Naive thymus-derived CD4-positive, alpha-beta T cell (primary cell): ENCODE measurements around the gene ZIC5. TPM values are rescaled to one million over a fixed set of nuclear protein-coding genes. Genes with fewer than 3 reads are reported as not detected.

Experiments used
- ATAC-seq: fragments of 150-1000 bp; cut with Tn5 transposase; 2 replicates; pipeline ENCODE4 v1.10.0; 2021; ENCODE audit warnings: mild to moderate bottlenecking, moderate library complexity
- CTCF ChIA-PET: fragments of 350-600 bp; sonication (Branson Sonifier 250); formaldehyde crosslinking; loops from one replicate; lab custom pipeline; 2021; ENCODE audit warnings: antibody characterized with exemption; lab: Charles Lee
- POLR2A ChIA-PET: fragments of 350-600 bp; sonication (Branson Sonifier 250); formaldehyde crosslinking; loops from one replicate; lab custom pipeline; 2021; ENCODE audit warnings: antibody characterized with exemption, inconsistent platforms; lab: Charles Lee
- DNase-seq, 9 donors: peaks; one replicate each; pipeline versions ENCODE4 v3.0.0 to v3.0.0-alpha.2; 2020 to 2022; ENCODE audit warnings: mixed read lengths in 1 of 9
- H3K27ac ChIP-seq: one replicate; pipeline ENCODE4 v1.7.0; 2013; ENCODE audit warnings: mild to moderate bottlenecking, low read depth, low read length, moderate library complexity
- H3K27me3 ChIP-seq, 2 donors: one replicate each; pipeline ENCODE4 v1.7.0; 2013; ENCODE audit warnings: low read length in 2 of 2, mild to moderate bottlenecking in 2 of 2, moderate library complexity in 2 of 2; ENCODE audit not compliant: control insufficient read depth in 2 of 2, insufficient read depth in 2 of 2
- H3K36me3 ChIP-seq, 3 experiments: 1 replicate in 2 of 3; 2 replicates in 1 of 3; pipeline ENCODE4 v1.7.0; 2013; ENCODE audit warnings: low read length in 3 of 3, mild to moderate bottlenecking in 3 of 3, moderate library complexity in 1 of 3; ENCODE audit not compliant: insufficient read depth in 3 of 3, control insufficient read depth in 2 of 3
- H3K4me1 ChIP-seq, 2 donors: one replicate each; pipeline ENCODE4 v1.7.0; 2013; ENCODE audit warnings: low read length in 2 of 2, mild to moderate bottlenecking in 2 of 2, moderate library complexity in 1 of 2; ENCODE audit not compliant: control insufficient read depth in 2 of 2, insufficient read depth in 2 of 2
- H3K4me3 ChIP-seq: 2 replicates; pipeline ENCODE4 v1.7.0; 2013; ENCODE audit warnings: mild to moderate bottlenecking, low read length
- H3K9me3 ChIP-seq, 3 experiments: 1 replicate in 2 of 3; 2 replicates in 1 of 3; pipeline ENCODE4 v1.7.0; 2013; ENCODE audit warnings: low read length in 3 of 3; ENCODE audit not compliant: control insufficient read depth in 2 of 3
- H3K27ac Mint-ChIP-seq, 9 donors: one replicate each; pipeline ENCODE4 v1.8.0; 2020 to 2022; ENCODE audit warnings: mixed read lengths in 9 of 9, mild to moderate bottlenecking in 8 of 9, moderate library complexity in 5 of 9, inconsistent platforms in 2 of 9
- H3K27me3 Mint-ChIP-seq, 5 donors: one replicate each; pipeline ENCODE4 v1.8.0; 2021 to 2022; ENCODE audit warnings: mixed read lengths in 5 of 5, mild to moderate bottlenecking in 1 of 5
- H3K36me3 Mint-ChIP-seq, 5 donors: one replicate each; pipeline ENCODE4 v1.8.0; 2020 to 2022; ENCODE audit warnings: mixed read lengths in 5 of 5, mild to moderate bottlenecking in 3 of 5, inconsistent platforms in 1 of 5
- H3K4me1 Mint-ChIP-seq, 7 donors: one replicate each; pipeline ENCODE4 v1.8.0; 2020 to 2022; ENCODE audit warnings: mixed read lengths in 7 of 7, mild to moderate bottlenecking in 3 of 7, inconsistent platforms in 1 of 7
- H3K4me3 Mint-ChIP-seq, 10 donors: one replicate each; pipeline ENCODE4 v1.8.0; 2020 to 2022; ENCODE audit warnings: mild to moderate bottlenecking in 10 of 10, mixed read lengths in 10 of 10, moderate library complexity in 6 of 10, inconsistent platforms in 2 of 10
- H3K9me3 Mint-ChIP-seq, 11 donors: one replicate each; pipeline ENCODE4 v1.8.0; 2020 to 2022; ENCODE audit warnings: mixed read lengths in 11 of 11, mild to moderate bottlenecking in 4 of 11, inconsistent platforms in 1 of 11, moderate library complexity in 1 of 11
- intact Hi-C, 2 donors: fragments of 100-400 bp; cut with micrococcal nuclease; formaldehyde crosslinking; loops; one replicate each; pipeline ENCODE4 v1.15.1; 2023
- polyA plus RNA-seq, 2 donors: library from polyadenylated mRNA; unstranded; fragments of 300-500 nt; fragmentation: Illumina TruSeq; gene quantifications; one replicate each; pipeline ENCODE4 v1.2.3, GENCODE V29; 2021
- total RNA-seq, 6 experiments: library from RNA in 5 of 6; stranded (reverse) in 5 of 6; gene quantifications; 1 replicate in 5 of 6; 2 replicates in 1 of 6; pipeline ENCODE4 v1.2.3 and lab custom pipeline; 2021 to 2026

Gene ZIC5
- total and polyA plus RNA-seq, 7 experiments from 2014 or later, result not detected

- Mint-ChIP-seq H3K4me1 (peaks cover 18 to 34% (median 25%) of the 10 kb centered on the region in 7 donors), H3K9me3 (peaks cover 3 to 50% (median 26%) of the 10 kb centered on the region in 11 donors), H3K36me3 (peaks cover 0 to 28% (median 3%) of the 10 kb centered on the region in 5 donors), H3K27ac (peak overlapping the region in 8 of 9 donors; percentile 53 to 91 (median 86)), H3K4me3 (peak overlapping the region; percentile 82 to 95 (median 86)), H3K27me3 (peaks cover 68 to 79% (median 70%) of the 10 kb centered on the region in 5 donors)
- peak in 1 of 9 donors; percentile 49 for DNase-seq
- Histone ChIP-seq H3K4me1 (peaks cover 0 to 10% of the 10 kb centered on the region in 2 donors), H3K36me3 (no peaks in the 10 kb centered on the region), H3K27ac (no peak overlapping the region), H3K9me3 (peaks cover 0 to 30% (median 0%) of the 10 kb centered on the region in 3 experiments), H3K27me3 (peaks cover 47 to 74% of the 10 kb centered on the region in 2 donors), H3K4me3 (no peak overlapping the region)
- ATAC-seq, result peak; percentile 48
- ChIA-PET CTCF (interaction anchor here (0.6 to 0.9 kb wide), 2 partner anchors 17 to 29 kb away, joined by 3 to 4 read pairs; no protein-coding TSS in a partner anchor), POLR2A (interaction anchor here (0.6 to 1.2 kb wide), 5 partner anchors 9 to 781 kb away, joined by 3 to 4 read pairs (median 3); partner anchors contain the start of gene ZIC2)
- intact Hi-C loops, result loop anchor here in 1 of 2 donors (1.0 to 10.0 kb wide), 4 partner anchors 10 to 615 kb away; partner anchors contain the start of genes GGACT and PCCA
Measured at GRCh38 chr13:99969919-99970650, 1.5 kb downstream of the ZIC5 start.

GRCh38 chr13:99969453-99969918 lies 2.1 kb downstream of the ZIC5 start:
- POLR2A ChIA-PET, result interaction anchor here (0.5 to 1.2 kb wide), 3 partner anchors 8 to 781 kb away, joined by 3 to 4 read pairs (median 3); no protein-coding TSS in a partner anchor
- peaks cover 3 to 44% (median 24%) of the 10 kb centered on the region in 11 donors for H3K9me3 Mint-ChIP-seq
- CTCF ChIA-PET, result interaction anchor here (0.6 to 0.9 kb wide), 2 partner anchors 18 to 30 kb away, joined by 3 to 4 read pairs; no protein-coding TSS in a partner anchor
- peaks cover 18 to 34% (median 25%) of the 10 kb centered on the region in 7 donors for H3K4me1 Mint-ChIP-seq
- Histone ChIP-seq H3K4me3 (no peak overlapping the region), H3K27ac (no peak overlapping the region), H3K9me3 (peaks cover 0 to 24% (median 0%) of the 10 kb centered on the region in 3 experiments), H3K4me1 (peaks cover 0 to 10% of the 10 kb centered on the region in 2 donors), H3K27me3 (peaks cover 43 to 68% of the 10 kb centered on the region in 2 donors), H3K36me3 (no peaks in the 10 kb centered on the region)
- intact Hi-C loops, result no loop called here
- peak overlapping the region in 8 of 9 donors; percentile 13 to 91 (median 86) for H3K27ac Mint-ChIP-seq
- H3K4me3 Mint-ChIP-seq, result peak overlapping the region; percentile 82 to 95 (median 88)
- peaks cover 0 to 28% (median 3%) of the 10 kb centered on the region in 5 donors for H3K36me3 Mint-ChIP-seq
- peaks cover 66 to 76% (median 71%) of the 10 kb centered on the region in 5 donors for H3K27me3 Mint-ChIP-seq
- ATAC-seq (no peak), DNase-seq (peak in 1 of 9 donors; percentile 17)

- no peak for ATAC-seq
- Mint-ChIP-seq H3K27me3 (peaks cover 66 to 76% (median 71%) of the 10 kb centered on the region in 5 donors), H3K4me3 (peak overlapping the region; percentile 69 to 95 (median 88)), H3K9me3 (peaks cover 2 to 37% (median 17%) of the 10 kb centered on the region in 11 donors), H3K36me3 (peaks cover 0 to 24% (median 3%) of the 10 kb centered on the region in 5 donors), H3K27ac (peak overlapping the region; percentile 13 to 90 (median 77)), H3K4me1 (peaks cover 18 to 34% (median 25%) of the 10 kb centered on the region in 7 donors)
- Histone ChIP-seq H3K27ac (no peak overlapping the region), H3K27me3 (peaks cover 40 to 61% of the 10 kb centered on the region in 2 donors), H3K4me1 (peaks cover 0 to 10% of the 10 kb centered on the region in 2 donors), H3K36me3 (no peaks in the 10 kb centered on the region), H3K4me3 (no peak overlapping the region), H3K9me3 (peaks cover 0 to 17% (median 0%) of the 10 kb centered on the region in 3 experiments)
- intact Hi-C loops, result no loop called here
- ChIA-PET POLR2A (interaction anchor here (0.5 kb wide), 1 partner anchor 48 kb away, joined by 4 read pairs; no protein-coding TSS in a partner anchor), CTCF (no interaction called here)
- peak in 1 of 9 donors; percentile 23 for DNase-seq
Measured at GRCh38 chr13:99968521-99969452, 2.8 kb downstream of the ZIC5 start.

GRCh38 chr13:99967869-99968520 lies 3.6 kb downstream of the ZIC5 start:
- H3K4me1 ChIP-seq, result peaks cover 0 to 10% of the 10 kb centered on the region in 2 donors
- POLR2A ChIA-PET, result no interaction called here
- Mint-ChIP-seq H3K27me3 (peaks cover 59 to 72% (median 67%) of the 10 kb centered on the region in 5 donors), H3K9me3 (peaks cover 1 to 29% (median 9%) of the 10 kb centered on the region in 11 donors), H3K27ac (peak overlapping the region in 6 of 9 donors; percentile 11 to 81 (median 74)), H3K4me1 (peaks cover 18 to 34% (median 25%) of the 10 kb centered on the region in 7 donors), H3K4me3 (peak overlapping the region; percentile 28 to 95 (median 67)), H3K36me3 (peaks cover 0 to 16% (median 3%) of the 10 kb centered on the region in 5 donors)
- peaks cover 0 to 9% (median 0%) of the 10 kb centered on the region in 3 experiments for H3K9me3 ChIP-seq
- intact Hi-C loops, result loop anchor here in 1 of 2 donors (1.0 to 2.0 kb wide), 2 partner anchors 10 to 311 kb away; no protein-coding TSS in a partner anchor
- no peaks in the 10 kb centered on the region for H3K36me3 ChIP-seq
- H3K27ac ChIP-seq, result no peak overlapping the region
- ATAC-seq (no peak), DNase-seq (peak in 1 of 9 donors; percentile 7)
- H3K27me3 ChIP-seq, result peaks cover 35 to 54% of the 10 kb centered on the region in 2 donors
- CTCF ChIA-PET, result interaction anchor here (0.5 kb wide), 1 partner anchor 309 kb away, joined by 3 read pairs; no protein-coding TSS in a partner anchor
- no peak overlapping the region for H3K4me3 ChIP-seq

- ChIA-PET CTCF (interaction anchor here (0.5 kb wide), 1 partner anchor 308 kb away, joined by 3 read pairs; no protein-coding TSS in a partner anchor), POLR2A (no interaction called here)
- ATAC-seq, result no peak
- Histone ChIP-seq H3K4me3 (no peak overlapping the region), H3K27me3 (peaks cover 30 to 48% of the 10 kb centered on the region in 2 donors), H3K4me1 (peaks cover 0 to 10% of the 10 kb centered on the region in 2 donors), H3K9me3 (peaks cover 0 to 6% (median 0%) of the 10 kb centered on the region in 3 experiments), H3K36me3 (no peaks in the 10 kb centered on the region), H3K27ac (no peak overlapping the region)
- peaks cover 0 to 13% (median 3%) of the 10 kb centered on the region in 5 donors for H3K36me3 Mint-ChIP-seq
- H3K27ac Mint-ChIP-seq, result peak overlapping the region in 8 of 9 donors; percentile 11 to 81 (median 70)
- peaks cover 59 to 72% (median 67%) of the 10 kb centered on the region in 5 donors for H3K27me3 Mint-ChIP-seq
- peaks cover 18 to 32% (median 25%) of the 10 kb centered on the region in 7 donors for H3K4me1 Mint-ChIP-seq
- H3K4me3 Mint-ChIP-seq, result peak overlapping the region; percentile 28 to 72 (median 67)
- intact Hi-C loops, result loop anchor here in 1 of 2 donors (1.0 to 2.0 kb wide), 2 partner anchors 9 to 311 kb away; no protein-coding TSS in a partner anchor
- no peak for DNase-seq
- peaks cover 0 to 24% (median 7%) of the 10 kb centered on the region in 11 donors for H3K9me3 Mint-ChIP-seq
Measured at GRCh38 chr13:99967498-99967868, 4.1 kb downstream of the ZIC5 start.
